Upper lobe of left lung (tissue), 4 donors: ENCODE data around the gene RNLS.

Source experiments
- EP300 ChIP-seq, 4 donors: sonication (generic); formaldehyde crosslinking; IDR thresholded peaks; one replicate each; pipeline ENCODE4 v1.5.1; 2017; ENCODE audit warnings: antibody characterized with exemption in 4 of 4, control low read depth in 2 of 4
- POLR2A ChIP-seq, 4 donors: fragments of 450-650 bp; IDR thresholded peaks; one replicate each; pipeline ENCODE4 v1.5.1; 2016 to 2017; ENCODE audit warnings: antibody characterized with exemption in 4 of 4, mild to moderate bottlenecking in 2 of 4
- TF ChIP-seq, protein P1 (sequence below), 6 experiments: fragments of 450-650 bp in 4 of 6; fragments of 200-600 bp in 2 of 6; sonication (generic) in 2 of 6; IDR thresholded peaks; one replicate each; pipeline ENCODE4 v1.5.1; 2016 to 2019; ENCODE audit warnings: antibody characterized with exemption in 6 of 6

DNA sequence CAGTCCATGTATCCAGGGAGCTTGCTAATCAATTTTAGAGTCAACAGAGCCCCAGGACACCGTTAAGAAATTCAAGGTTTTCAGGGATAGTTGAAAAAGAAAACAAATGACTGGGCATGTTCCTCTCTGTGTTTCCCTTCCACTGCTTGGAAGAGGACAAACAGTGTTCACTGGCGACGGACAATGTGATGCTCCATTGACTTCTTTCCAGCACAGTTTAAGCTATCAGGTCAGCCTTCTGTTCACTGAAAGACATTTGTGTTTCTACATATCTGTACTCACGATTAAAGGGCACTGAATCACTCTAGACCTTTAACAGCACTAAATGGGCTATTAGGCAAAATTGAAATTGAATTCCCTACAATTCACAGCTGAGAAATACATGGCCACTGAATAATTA, 123.6 kb downstream of the RNLS start:
- TF ChIP-seq, protein P1, sequence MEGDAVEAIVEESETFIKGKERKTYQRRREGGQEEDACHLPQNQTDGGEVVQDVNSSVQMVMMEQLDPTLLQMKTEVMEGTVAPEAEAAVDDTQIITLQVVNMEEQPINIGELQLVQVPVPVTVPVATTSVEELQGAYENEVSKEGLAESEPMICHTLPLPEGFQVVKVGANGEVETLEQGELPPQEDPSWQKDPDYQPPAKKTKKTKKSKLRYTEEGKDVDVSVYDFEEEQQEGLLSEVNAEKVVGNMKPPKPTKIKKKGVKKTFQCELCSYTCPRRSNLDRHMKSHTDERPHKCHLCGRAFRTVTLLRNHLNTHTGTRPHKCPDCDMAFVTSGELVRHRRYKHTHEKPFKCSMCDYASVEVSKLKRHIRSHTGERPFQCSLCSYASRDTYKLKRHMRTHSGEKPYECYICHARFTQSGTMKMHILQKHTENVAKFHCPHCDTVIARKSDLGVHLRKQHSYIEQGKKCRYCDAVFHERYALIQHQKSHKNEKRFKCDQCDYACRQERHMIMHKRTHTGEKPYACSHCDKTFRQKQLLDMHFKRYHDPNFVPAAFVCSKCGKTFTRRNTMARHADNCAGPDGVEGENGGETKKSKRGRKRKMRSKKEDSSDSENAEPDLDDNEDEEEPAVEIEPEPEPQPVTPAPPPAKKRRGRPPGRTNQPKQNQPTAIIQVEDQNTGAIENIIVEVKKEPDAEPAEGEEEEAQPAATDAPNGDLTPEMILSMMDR (IDR thresholded peaks at IDR 0.05) = no peak
- TF ChIP-seq POLR2A (IDR thresholded peaks at IDR 0.05) (no peak), EP300 (IDR thresholded peaks at IDR 0.05) (no peak)
